AG04449 (cell line): Measurements from ENCODE around the gene VSTM1.
"Not testable (repeated sequence)": the region's sequence is repeated elsewhere in the genome, so short reads cannot be mapped to it uniquely, and the experiment has no call there.

ENCODE experiments used
- CTCF ChIA-PET: fragments of 350-600 bp; formaldehyde crosslinking; extraction: SDS; loops from one replicate; lab custom pipeline; 2021; ENCODE audit warnings: antibody characterized with exemption; lab: Yijun Ruan, JAX
- POLR2A ChIA-PET: fragments of 400-600, 350-600 bp; formaldehyde crosslinking; extraction: SDS; loops from one replicate; lab custom pipeline; 2020; ENCODE audit warnings: antibody characterized with exemption, inconsistent platforms; lab: Yijun Ruan, JAX
- DNase-seq: peaks from one replicate; pipeline ENCODE4 v3.0.0-alpha.2; 2010; ENCODE audit warnings: low read depth, low spot score
- H3K4me3 ChIP-seq: 2 replicates; pipeline ENCODE4 v1.5.1; 2011; ENCODE audit warnings: low read depth, mild to moderate bottlenecking, control low read depth, low read length
- TF ChIP-seq, protein P1 (sequence below): IDR thresholded peaks from one replicate; pipeline ENCODE4 v1.5.1; 2011; ENCODE audit warnings: mild to moderate bottlenecking, moderate library complexity, low read length, control low read depth, inconsistent platforms; ENCODE audit not compliant: insufficient read depth; ENCODE audit errors: missing control alignments

VSTM1 gene

DNA sequence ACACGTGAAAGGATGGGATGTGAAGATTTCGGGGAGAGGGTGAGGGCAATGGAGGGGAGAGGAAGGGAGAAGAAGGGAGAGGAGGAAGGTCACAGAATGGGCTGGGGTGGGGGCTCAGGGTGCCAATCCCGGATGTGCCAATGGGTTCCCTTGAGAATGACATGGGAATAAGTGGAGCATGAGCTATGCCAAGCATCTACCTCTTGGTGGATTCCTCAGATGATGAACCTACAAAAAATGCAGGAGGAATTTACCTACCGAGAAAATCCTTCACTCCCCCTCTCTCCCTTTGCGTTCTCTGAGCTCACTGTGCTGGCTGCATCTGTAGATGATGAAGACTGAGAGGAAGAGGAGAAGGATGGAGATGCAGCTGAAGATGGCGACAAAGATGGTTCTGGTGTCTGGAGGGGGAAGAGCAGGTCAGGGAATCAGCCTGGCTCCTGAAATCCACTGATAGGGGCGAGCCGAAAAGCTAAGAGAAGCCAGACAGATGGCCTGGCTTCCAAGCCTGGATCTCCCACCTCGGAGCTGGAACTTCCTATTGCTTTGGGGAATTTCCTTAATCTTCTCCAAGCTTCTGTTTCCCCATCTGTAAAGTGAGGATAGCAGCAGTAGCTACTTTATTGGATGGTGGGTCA lies 21.6 kb downstream of the VSTM1 start:
- no peak for DNase-seq

DNA sequence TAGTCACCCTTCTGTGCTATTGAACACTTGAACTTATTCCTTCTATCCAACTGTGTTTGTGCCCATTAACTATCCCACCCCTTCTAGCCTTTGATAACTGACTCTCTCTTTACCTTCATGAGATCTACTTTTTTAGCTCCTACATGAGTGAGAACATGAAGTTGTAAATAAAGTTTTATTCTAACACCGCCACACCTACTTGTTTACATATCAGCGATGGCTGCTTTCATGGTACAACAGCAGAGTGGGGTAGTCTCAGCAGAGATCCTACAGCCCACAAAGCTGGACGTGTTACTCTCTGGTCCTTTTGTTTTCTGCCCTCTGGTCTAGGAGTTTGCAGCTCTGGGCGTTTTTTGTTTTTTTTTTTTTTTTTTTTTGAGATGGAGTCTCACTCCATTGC lies 23.7 kb downstream of the VSTM1 start:
- no peak for DNase-seq
- ChIA-PET POLR2A (no interaction called here), CTCF (interaction anchor here (0.8 to 2.3 kb wide), 4 partner anchors 10 to 247 kb away, joined by 3 to 10 read pairs (median 5); no protein-coding TSS in a partner anchor)
- TF ChIP-seq, protein P1, sequence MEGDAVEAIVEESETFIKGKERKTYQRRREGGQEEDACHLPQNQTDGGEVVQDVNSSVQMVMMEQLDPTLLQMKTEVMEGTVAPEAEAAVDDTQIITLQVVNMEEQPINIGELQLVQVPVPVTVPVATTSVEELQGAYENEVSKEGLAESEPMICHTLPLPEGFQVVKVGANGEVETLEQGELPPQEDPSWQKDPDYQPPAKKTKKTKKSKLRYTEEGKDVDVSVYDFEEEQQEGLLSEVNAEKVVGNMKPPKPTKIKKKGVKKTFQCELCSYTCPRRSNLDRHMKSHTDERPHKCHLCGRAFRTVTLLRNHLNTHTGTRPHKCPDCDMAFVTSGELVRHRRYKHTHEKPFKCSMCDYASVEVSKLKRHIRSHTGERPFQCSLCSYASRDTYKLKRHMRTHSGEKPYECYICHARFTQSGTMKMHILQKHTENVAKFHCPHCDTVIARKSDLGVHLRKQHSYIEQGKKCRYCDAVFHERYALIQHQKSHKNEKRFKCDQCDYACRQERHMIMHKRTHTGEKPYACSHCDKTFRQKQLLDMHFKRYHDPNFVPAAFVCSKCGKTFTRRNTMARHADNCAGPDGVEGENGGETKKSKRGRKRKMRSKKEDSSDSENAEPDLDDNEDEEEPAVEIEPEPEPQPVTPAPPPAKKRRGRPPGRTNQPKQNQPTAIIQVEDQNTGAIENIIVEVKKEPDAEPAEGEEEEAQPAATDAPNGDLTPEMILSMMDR: no peak
- no peak overlapping the region for H3K4me3 ChIP-seq

More for the DNA sequence above, 21.6 kb downstream of the VSTM1 start:
- ChIA-PET CTCF (interaction anchor here (0.6 to 2.4 kb wide), 5 partner anchors 11 to 249 kb away, joined by 3 to 7 read pairs (median 4); no protein-coding TSS in a partner anchor), POLR2A (no interaction called here)
- H3K4me3 ChIP-seq: no peak overlapping the region
- TF ChIP-seq, protein P1: no peak

DNA sequence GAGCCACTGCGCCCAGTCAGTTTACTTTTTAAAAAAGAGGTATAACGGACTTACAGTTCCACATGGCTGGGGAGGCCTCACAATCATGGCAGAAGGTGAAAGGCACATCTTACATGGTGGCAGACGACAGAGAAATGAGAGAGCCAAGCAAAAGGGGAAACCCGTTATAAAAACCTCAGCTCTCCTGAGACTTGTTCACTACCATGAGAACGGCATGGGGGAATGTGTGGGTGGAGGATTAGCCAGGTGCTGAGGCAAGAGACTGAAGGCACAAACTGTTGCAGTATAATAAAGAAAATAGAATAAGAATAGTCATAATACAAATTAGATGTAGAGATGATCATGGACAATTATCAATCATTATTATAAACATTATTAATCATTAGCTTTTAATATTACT lies 27.2 kb downstream of the VSTM1 start:
- CTCF ChIA-PET: interaction anchor here (1.5 to 2.8 kb wide), 2 partner anchors 12 to 244 kb away, joined by 12 to 33 read pairs; no protein-coding TSS in a partner anchor
- H3K4me3 ChIP-seq, DNase-seq, POLR2A ChIA-PET: not testable (repeated sequence)

DNA sequence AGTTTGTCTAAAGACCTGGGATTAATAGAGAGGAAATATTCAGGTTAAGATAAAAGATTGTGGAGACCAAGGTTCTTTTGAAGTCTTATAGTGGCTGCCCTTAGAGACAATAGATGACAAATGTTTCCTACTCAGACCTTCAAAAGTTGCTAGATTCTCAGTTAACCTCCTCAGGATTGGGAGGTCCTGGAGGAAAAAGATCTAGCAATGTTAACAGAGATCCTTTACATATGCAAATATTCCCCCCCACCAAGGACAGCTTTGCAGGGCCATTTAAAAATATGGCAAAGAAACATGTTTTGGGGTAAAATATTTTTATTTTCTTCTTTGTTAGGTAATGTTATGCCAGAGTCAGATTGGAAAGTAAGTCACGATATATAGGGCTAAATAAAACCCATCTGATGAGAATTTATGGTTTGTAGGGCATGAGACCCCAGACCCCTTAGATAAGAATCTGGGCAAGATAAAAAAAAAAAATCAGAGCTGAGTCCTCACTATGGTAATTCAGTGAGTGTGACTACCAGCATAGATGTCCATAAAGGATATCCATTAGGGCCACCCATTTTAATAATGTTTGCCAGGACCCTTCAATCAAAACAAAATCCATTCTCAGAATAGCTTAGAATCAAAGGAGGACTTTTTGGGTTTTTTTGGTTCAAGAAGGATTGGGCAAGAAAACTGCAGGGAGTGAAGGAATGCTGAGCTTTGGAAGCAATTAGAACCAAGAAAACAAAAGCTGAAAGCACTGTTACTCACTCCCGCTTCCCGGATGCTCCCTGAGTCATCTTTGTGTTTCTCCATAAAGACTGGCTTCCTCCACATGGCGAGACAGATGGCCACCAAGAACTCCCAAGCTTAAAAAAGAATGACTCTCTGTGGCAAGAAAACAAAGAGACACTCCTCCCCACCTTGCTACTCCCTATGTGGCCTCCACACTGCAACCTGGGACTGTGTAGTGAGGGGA lies 28.2 kb downstream of the VSTM1 start:
- no peak overlapping the region for H3K4me3 ChIP-seq
- ChIA-PET CTCF (interaction anchor here (0.8 to 2.8 kb wide), 6 partner anchors 9 to 242 kb away, joined by 3 to 33 read pairs (median 4); partner anchors contain the start of gene MYADM), POLR2A (no interaction called here)
- TF ChIP-seq, protein P1: no peak
- peak; percentile 29 for DNase-seq

DNA sequence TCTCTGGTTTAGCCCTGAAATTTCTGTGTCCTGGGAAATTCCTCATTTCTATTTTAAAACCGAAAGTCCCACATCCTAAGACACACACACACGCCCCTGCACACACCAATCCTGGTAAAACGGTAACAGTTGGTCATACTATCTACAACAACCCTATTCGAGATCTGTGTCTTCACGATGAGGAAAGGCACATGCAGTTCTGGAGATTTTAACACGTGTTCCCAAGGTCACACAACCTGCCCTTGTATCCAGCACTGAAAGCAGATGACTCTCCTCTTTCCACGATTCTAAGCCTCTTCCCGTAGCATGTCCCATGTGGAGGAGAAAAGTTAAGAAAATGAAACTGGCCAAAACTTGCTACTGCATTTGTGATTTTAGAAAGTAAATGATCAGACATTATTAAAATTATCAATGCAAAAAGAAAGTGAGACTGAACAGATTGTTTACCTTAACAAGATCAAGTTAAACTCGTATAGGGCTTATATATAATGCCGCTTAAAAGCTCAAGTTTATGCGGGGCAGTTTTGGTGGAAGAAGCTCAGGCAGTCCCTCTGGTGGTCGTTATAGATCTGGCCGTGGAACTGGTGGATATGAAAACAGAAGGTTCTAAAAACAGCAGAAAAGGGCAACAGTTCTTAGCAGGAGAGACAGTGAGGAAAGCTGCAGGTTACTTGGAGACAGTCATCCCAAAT lies 32.7 kb downstream of the VSTM1 start:
- TF ChIP-seq, protein P1: peak; percentile 39
- ChIA-PET POLR2A (no interaction called here), CTCF (interaction anchor here (1.0 to 11.4 kb wide), 11 partner anchors 8 to 836 kb away, joined by 3 to 170 read pairs (median 7); no protein-coding TSS in a partner anchor)
- no peak for DNase-seq
- H3K4me3 ChIP-seq: no peak overlapping the region

DNA sequence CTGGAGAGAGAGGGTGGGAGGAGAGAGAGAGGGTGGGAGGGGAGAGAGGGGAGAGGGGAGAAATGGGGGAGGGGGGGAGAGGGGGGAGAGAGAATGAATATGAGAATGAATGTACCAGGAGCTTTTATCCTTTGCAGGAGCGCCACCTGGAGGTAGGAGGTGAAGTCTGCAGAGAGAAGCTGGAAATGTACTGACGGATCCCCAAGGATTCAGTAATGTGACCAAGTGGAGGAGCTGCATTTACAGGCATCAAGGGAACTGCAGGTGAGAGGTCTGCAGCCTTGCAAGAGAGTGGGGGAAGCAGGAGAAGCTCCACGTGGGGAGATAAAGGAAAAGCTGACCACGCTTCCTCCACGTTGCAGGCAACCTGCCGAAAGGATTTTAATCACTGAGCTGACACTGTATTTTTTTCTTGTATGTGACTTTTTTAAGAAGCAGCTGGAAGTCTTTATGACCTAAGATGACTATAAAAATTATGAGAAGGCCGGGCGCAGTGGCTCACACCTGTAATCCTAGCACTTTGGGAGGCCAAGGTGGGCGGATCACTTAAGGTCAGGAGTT lies 33.7 kb downstream of the VSTM1 start:
- ChIA-PET CTCF (interaction anchor here (0.6 to 11.4 kb wide), 27 partner anchors 7 to 241 kb away, joined by 3 to 170 read pairs (median 5); no protein-coding TSS in a partner anchor), POLR2A (no interaction called here)
- DNase-seq: no peak
- no peak overlapping the region for H3K4me3 ChIP-seq
- TF ChIP-seq, protein P1: peak; percentile 69
